Jurkat, Clone E6-1 (cell line): Measurements from ENCODE around the gene OSBPL6.
A peak's percentile ranks its signal among the peaks of the same experiment; 100 is the strongest.
"Not testable (repeated sequence)": the region's sequence is repeated elsewhere in the genome, so short reads cannot be mapped to it uniquely, and the experiment has no call there.

Source experiments
- DNase-seq: peaks from one replicate; pipeline ENCODE4 v3.0.0-alpha.2; 2011; ENCODE audit warnings: low read depth, low spot score
- H3K4me3 ChIP-seq: 2 replicates; pipeline ENCODE4 v1.5.1; 2011; ENCODE audit warnings: mild to moderate bottlenecking, low read length, control low read depth, moderate library complexity

Gene OSBPL6

DNA sequence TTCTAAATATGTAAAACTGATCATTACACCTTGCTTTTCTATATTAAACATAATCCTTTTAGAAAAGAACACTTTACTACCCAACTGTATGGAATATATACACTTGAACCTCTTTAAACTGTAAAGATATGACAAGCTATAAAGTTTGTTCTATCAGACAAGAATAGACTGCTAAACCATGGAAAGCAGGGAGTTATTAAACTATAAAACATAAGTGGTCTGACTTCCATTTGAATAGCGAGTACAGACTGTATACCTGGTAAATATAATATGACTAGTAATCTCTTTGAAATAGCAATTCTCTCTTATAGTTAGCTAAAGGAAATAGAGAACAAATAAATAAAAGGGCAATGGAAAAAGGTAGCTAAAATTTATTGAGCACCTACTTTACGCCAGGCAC, 131.0 kb downstream of the OSBPL6 start:
- DNase-seq = no peak
- H3K4me3 ChIP-seq = no peak overlapping the region

DNA sequence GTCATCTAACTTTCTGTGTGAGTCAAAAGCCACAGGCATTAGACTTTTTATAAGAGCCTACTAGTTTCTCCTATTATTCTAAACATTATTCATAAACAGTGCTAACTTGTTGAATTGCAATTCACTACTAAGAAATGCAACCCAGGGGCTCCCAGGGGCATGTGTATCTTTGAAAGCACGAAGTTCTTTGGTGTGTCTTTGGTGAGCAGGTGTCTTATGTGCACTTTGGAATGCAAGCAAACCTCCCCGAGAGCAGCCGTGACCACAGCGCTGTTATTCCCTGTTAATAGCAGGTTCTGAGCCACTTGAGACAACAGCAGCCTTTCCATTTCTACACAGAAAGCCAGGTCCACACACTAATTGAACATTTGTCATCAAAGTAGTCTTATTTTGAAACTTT, 133.2 kb downstream of the OSBPL6 start:
- H3K4me3 ChIP-seq = no peak overlapping the region
- DNase-seq = no peak

DNA sequence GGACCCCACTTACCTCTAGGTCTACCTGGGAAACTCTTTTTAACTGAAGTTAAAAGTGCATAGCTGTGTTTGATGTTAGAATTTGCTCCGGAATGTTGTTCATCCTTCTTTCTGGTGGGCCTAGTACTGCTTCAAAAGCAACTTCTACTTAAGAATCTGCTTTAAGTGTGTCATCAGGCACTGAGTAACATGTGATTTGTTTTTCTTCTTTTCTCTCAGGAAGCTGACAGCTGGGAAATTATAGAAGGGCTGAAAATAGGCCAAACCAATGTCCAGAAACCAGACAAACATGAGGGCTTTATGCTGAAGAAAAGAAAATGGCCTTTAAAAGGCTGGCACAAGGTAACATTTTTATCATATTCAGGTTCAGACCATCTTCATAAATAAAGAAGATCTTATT, 133.7 kb downstream of the OSBPL6 start:
- DNase-seq = no peak
- no peak overlapping the region for H3K4me3 ChIP-seq

DNA sequence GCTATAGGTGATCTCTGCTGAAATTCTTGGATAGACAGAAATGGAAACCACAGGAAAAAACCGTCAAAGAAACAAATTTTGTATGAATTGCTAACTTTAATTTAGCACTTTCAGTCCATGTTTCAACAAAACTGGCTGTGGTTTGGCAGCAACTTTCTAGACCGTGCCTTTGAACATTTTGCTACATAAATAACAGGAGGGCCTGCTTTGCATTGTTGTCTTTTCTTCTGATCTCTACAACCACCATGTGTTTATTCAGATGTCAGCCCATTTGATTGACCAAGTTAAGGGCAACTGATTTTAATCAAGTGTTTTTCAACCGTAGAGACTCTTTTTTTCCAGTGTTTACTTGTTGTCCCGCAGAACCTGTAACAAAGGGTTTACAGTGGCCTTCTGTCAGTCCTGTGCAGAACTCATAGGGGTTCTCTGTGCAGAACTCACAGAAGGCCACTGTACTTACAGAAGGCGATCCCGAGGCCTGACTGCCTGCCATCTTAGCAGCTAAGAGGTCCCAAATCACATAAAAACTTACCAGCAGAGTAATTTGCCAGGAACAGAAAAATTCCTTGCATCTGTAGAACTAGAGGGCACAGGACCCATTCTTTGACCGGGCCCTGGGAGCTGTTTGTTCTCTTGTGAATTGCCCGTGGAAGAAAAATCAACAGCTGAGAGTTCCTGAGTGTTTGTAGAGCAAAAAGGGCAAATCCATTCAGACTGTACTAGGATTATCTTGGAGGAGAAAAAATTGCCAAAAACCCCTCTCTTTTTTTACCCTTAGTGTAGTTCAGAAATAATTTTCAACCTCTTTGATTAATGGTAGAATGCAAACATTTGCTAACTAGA, 136.1 kb downstream of the OSBPL6 start:
- H3K4me3 ChIP-seq = no peak overlapping the region
- no peak for DNase-seq

DNA sequence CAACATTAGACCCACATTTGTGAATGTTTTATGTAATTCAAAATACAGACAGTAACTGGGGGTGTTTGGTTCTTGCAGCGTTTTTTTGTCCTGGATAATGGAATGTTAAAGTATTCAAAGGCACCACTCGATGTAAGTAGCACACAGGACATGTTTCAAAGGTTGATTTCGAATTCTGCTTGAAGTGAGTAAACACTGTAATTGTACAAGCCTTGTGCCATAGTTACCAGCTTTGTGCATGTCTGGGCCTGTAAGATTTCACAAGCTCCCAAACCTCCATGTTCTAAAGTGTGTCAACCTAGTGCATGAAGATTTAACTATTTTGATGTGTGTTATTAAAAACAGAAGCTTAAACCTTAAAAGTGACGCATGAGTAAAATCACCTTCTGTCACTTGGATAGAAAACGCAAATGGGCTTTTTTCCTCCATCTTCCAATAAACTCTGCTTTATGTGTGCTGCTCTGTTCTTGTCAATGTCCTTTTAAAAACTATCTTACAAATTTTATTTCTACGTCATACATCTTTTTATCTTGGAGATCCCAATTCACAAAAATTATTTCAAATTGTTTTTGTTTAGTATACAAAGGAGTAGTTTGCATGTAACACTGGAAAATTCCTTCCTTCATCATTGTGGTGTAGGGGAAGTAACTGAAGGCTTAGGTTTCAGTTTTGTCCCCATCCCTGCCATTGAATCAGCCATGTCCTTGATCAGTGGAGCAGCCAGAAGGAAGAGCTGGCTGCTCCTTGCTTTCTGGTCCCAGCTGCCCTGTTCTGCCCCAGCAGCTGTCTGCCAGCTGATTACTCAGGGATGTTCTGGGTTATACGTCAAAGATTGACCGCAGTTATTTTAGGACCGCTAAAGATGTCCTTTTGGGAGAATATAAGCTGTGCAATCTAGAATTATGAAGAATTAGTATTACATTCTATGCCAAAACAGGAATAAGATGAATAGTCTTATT, 137.4 kb downstream of the OSBPL6 start:
- H3K4me3 ChIP-seq = no peak overlapping the region
- no peak for DNase-seq

DNA sequence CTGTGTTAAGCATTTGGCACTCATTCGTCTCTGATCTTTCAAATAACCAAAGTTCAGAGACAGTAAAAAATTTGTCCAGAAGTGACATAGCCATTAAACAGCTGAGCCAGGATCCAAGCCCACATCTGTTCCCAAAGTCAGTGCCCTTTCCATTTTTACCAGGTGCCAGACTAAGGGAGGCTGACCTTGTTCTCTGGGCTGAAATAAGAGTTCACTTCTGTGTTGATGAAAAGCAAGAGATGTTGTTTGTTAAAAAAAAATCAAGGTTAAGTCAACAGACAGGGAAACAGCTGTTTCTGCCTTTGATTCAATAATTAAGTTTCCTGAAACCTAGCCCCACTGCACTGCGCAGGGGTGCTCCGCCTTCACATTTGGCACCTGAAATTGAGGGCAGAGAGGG, 139.5 kb downstream of the OSBPL6 start:
- no peak for DNase-seq
- no peak overlapping the region for H3K4me3 ChIP-seq

DNA sequence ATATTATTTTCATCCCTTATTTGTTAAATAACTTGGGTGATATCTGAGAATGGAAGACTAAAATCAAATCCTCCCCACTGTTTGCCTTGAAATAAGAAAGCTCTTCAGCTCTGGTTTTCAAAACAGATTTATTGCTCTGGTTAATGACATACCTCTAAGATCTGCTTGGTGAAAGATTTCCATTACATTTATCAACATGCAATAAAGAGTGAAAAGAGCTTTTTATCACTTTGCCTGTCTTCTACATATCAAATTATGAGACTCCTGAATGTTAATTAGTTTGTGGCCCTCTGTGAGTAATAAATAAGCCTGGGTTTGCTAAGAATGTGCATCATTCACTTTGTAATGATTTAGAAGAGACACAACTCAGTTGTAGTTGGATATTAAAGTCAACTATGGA, 140.9 kb downstream of the OSBPL6 start:
- DNase-seq = no peak
- H3K4me3 ChIP-seq = no peak overlapping the region

DNA sequence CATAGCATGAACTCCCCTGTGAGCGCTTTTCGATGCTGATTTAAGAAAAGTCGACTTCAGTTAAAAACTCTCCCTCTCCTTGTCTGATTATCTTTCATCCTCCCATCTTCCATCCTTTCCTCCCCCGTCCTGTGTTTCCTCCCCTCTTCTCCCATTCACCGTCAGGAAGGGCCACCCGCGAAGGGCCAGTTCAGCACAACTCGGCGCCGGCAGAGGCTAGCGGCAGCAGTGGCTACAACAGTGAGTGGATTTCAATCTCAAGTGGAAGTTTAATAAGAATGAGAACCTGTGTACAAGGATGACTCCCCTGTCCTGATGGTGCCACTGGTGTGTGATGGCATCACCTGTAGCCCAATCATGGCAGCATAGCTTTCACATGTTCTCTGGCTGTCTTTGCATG, 149.8 kb downstream of the OSBPL6 start:
- no peak overlapping the region for H3K4me3 ChIP-seq
- DNase-seq = no peak

DNA sequence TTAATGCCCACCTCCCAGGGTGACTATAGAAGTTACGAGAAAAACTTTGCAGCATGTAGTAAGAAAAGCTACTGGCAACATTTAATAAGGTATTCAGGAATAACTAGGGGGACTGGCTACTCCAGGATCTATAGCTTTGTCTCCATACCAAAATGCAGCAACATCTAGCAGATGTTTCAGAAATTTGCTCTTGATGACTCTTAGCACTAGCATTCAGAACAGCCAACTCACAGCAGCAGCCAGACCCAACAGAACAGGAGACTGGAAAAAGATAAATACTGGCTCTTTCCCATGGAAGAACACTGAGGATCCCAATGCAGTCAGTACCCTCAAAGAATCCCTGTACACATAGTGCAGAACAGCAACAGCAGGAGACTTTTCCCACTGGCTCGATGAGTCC, 151.6 kb downstream of the OSBPL6 start:
- no peak overlapping the region for H3K4me3 ChIP-seq
- DNase-seq = no peak

DNA sequence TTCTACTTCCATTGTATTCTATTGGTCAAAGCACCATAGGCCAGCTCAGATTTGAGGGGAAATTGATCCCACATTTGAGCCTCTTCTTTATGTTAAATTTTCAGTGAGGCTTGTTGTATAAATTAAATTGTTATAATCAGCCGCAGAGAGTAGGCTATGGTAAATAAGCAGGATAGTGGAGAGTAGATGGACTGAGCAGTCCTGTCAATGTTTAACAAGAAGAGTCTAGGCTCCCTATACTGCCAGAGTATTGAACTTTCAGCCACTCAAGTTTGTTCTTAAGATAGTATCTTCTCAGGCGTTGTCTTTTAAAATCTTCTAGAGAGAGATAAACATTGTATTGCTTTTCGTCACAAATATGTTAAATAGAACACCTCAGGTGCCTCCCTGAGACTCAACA, 155.7 kb downstream of the OSBPL6 start:
- DNase-seq = no peak
- no peak overlapping the region for H3K4me3 ChIP-seq

DNA sequence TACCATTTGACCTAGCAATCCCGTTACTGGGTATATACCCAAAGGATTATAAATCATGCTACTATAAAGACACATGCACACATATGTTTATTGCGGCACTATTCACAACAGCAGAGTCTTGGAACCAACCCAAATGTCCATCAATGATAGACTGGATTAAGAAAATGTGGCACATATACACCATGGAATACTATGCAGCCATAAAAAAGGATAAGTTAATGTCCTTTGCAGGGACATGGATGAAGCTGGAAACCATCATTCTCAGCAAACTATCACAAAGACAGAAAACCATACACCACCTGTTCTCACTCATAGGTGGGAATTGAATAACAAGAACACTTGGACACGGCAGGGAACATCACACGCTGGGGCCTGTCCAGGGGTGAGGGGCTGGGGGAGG, 163.4 kb downstream of the OSBPL6 start:
- H3K4me3 ChIP-seq, DNase-seq: not testable (repeated sequence)

DNA sequence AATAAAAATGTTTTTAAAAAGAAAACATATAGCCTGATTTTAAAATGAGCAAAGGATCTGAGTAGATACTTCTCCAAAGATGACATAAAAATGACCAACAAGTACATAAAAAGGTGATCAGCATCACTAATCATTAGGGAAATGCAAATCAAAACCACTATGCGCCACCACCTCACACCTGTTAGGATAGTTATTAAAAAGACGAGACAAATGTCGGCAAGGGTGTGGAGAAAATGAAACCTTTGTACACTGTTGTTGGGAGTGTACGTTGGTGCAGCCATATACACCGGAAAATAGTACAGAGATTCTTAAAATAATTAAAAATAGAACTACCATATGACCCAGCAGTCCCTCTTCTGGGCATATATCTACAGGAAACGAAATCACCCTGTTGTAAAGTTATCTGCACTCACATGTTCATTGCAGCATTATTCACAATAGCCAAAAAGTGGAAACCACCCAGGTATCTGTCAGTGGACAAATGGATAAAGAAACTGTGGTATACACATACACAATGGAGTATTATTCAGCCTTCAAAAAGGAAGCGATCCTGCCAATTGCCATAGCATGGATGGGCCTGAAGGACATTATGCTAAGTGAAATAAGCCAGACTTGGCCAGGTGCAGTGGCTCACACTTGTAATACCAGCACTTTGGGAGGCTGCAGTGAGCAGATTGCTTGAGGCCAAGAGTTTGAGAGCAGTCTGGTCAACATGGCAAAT, 165.0 kb downstream of the OSBPL6 start:
- no peak overlapping the region for H3K4me3 ChIP-seq
- DNase-seq = no peak

DNA sequence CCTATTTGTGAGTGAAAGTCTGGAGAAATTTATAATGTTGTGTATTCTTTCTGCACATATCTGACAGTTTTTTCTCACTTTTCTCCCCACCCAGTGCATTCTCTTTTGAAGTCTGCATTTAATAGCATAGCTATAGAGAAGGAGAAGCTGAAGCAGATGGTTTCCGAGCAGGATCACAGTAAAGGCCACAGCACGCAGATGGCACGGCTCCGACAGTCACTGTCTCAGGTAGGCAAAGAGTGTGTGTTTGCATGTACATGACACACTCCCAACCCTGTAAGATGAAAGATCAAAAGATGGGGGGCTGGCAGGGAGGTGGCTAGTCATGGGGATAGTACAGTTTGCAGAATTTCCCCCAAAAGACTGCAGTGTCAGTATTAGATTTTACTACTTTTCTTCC, 167.3 kb downstream of the OSBPL6 start:
- no peak for DNase-seq
- no peak overlapping the region for H3K4me3 ChIP-seq

DNA sequence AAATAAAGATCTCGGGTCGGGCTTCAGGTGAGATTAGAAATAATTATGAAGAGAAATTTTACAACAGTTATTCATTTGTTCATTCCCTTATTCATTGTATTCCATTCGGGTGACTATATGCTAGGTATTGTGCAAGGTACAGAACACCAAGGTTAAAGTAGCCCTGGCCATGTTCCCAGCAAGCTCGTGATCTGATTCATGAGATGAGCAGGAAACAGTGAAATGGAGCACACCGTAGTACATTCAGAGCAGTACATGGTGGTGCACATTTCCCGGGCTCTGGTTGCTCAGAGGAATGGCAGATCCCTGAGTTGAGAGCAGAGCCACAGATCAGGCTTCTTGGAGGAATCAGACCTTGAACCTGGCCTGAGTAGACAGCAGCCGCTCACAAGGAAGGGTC, 168.9 kb downstream of the OSBPL6 start:
- H3K4me3 ChIP-seq = no peak overlapping the region
- no peak for DNase-seq

DNA sequence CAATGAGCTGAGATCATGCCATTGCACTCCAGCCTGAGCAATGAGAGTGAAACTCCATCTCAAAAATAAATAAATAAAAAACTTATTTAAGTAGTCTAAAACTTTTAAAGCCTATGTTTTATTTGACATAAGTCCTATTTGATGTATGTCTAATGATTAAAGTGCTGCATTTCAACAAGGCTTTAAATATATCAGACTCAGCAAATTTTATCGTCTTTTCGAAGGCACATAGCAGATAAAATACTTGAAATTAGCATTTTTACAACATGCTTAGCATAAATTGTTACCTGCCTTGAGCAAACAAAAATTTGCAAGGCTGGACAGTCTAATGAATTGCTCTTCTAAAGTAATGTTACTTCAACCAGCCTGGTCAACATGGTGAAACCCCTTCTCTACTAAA, 170.8 kb downstream of the OSBPL6 start:
- H3K4me3 ChIP-seq = no peak overlapping the region
- DNase-seq = no peak

DNA sequence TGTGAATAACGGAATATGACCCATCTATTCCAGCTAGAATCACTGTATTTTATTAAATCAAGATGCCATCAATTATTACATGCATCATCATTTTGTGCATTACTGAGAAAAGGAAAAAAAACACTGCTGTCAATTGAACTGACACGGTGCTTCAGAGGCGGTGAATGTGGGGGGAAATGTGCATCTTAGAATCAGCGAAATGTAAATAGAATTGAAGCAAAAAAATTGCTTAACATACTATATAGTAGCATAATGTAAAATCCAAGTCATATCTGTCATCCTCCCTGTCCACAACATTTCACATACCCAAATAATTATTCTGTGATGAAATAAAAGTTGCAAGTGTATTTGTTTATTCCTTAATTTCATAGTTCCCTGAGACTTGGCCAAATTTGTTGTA, 172.1 kb downstream of the OSBPL6 start:
- no peak for DNase-seq
- H3K4me3 ChIP-seq = no peak overlapping the region

DNA sequence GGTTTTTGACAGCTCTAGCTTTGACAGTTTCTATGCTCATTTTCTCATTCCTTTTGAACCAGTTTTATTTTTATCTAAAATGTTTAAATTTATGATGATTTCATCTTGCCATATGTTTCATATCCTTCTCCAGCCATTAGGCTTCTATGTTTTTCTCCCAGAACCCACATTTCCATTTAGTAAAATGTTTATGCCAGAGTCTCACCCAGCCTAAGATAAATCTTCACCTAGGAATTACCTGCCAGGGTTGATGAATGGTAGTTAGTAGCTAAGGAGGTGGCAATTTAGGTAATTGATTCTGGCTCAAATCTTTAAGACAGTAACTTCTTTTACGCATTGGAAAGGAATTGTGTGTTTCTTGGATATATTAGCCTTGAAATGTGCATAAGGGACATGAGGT, 173.0 kb downstream of the OSBPL6 start:
- no peak for DNase-seq

DNA sequence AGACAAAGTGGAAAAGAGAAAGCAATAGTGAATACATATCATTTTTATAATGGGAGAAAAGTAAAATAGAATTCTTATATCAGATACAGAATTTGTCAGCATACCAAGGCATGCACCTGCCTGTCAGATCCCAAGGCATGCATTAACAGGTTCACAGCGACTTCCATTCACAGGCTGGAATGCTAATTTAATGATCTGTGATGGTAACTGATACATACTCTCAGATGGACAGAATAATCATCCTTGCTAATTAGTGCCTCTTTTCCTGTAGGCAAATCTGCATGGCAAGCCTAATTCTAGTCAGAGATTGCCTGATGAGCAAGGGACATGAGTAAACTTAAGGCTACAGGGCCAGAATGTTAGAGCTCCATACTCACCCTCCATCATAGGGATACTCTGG, 180.6 kb downstream of the OSBPL6 start:
- DNase-seq = no peak
- no peak overlapping the region for H3K4me3 ChIP-seq

More for the DNA sequence above, 173.0 kb downstream of the OSBPL6 start:
- no peak overlapping the region for H3K4me3 ChIP-seq

DNA sequence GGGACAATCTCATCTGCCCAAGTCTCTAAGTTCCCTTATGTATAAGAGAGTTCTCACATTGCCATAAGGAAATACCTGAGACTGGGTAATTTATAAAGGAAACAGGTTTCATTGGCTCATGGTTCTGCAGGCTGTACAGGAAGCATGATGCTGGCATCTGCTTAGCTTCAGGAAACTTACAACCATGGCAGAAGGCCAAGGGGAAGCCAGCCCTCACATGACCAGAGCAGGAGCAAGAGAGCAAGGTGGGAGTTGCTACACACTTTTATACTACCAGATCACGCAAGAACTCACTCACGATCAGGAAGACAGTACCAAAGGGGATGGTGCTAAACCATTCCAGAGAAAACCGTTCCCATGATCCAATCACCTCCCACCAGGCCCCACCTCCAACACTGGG, 182.7 kb downstream of the OSBPL6 start:
- H3K4me3 ChIP-seq = no peak overlapping the region
- DNase-seq = peak; percentile 12
